ENCODE results near the gene PI16.

PI16 gene

DNA sequence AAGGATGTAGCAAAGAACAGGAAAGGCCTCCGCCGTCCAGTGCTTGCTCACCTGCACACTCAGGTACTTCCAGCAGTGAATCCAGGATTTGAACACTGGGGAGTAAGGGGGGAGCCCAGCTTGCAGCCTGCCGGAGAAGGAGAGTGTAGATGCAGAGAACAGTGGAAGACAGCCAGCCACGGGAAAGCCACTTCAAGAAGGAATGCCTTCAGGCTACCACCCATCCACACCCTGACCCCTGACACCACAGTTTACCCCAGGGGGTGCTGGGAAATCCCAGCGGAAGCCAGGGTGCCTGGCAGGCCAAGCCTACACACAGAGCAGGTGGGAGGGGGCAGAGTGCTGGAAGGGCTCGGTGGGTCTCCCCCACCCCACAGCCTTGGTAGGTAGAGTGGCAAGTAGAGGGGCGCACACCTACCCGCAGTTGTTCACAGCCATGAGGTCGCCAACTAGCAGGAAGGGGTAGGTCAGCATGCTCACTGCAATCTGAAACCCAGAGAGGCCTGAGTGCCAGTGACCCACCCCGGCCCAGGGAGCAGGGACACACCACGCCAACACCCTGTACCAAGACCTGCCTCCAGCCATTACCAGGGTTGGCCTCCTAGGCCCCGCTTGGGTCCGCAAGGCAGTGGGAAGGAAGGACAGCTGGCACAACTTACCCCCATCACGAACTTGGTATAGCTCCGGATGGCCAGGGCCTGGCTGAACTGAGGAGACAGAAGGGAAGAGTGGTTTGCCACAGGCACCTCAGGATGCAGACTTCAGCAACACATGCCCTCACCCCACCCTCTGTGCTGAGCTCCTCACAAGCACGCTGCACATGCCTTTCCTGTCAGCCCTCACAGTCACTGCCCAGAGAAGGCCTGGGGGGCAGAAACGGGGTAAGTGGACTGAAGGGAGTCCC, 15.7 kb downstream of the PI16 start:
- in situ Hi-C loops (cut with HindIII; ENCODE audit: low pct_ligation_motif_present, low sequenced_read_pairs) = no loop called here
- Histone ChIP-seq H3K36me3 (replicated peaks) (peaks cover 90% of the 10 kb centered on the region), H3K27me3 (replicated peaks) (no peaks in the 10 kb centered on the region), H3K4me3 (ENCODE audit: low read depth, low read length) (no peak overlapping the region), H3K27ac (no peak overlapping the region)
- DNase-seq = no peak
- TF ChIP-seq, protein P1, sequence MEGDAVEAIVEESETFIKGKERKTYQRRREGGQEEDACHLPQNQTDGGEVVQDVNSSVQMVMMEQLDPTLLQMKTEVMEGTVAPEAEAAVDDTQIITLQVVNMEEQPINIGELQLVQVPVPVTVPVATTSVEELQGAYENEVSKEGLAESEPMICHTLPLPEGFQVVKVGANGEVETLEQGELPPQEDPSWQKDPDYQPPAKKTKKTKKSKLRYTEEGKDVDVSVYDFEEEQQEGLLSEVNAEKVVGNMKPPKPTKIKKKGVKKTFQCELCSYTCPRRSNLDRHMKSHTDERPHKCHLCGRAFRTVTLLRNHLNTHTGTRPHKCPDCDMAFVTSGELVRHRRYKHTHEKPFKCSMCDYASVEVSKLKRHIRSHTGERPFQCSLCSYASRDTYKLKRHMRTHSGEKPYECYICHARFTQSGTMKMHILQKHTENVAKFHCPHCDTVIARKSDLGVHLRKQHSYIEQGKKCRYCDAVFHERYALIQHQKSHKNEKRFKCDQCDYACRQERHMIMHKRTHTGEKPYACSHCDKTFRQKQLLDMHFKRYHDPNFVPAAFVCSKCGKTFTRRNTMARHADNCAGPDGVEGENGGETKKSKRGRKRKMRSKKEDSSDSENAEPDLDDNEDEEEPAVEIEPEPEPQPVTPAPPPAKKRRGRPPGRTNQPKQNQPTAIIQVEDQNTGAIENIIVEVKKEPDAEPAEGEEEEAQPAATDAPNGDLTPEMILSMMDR (IDR thresholded peaks at IDR 0.05; ENCODE audit: low read depth, low read length, missing control alignments) = no peak

DNA sequence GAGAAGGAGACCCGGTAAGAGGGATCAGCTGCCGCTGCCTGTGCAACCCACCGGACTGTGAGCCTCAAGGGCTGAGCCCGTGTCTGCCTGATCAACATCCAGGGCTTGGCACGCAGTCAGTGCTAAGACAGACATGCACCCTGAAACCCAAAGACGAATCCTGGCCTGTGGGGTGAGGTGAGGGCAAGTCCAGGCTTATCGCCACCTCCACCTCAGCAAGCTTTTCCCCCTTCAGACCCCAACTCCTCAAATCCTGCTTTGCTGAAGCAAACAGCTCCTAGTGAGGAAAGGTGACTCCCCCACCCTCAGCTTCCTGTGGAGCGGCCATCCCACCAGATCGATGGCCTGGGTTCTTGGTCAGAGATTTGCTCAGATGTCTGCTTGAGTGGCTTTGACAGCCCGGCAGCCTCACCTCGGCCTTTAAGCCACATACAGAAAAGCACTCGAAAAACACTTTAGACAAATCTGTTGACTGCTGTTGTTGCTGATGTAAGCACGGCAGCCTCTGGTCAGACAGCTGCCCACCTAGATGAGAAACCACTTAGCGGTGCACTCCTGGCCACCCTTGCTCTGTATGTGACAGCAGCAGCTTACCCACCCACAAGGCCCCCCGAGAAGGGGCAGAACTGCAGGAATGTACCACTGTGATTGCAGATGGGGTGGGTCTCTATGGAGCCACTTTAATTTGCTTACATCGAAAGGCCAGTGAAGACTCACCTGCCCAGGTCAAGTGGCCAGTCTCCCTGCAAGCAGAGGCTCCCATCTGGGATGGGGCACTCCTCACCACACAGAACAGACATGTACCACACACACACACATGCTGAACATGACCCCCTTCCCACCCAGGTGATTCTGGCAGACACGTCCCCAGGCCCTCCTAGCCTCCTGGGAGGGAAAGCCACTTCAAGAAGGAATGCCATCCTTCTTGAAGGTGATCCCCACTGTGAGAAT, 16.6 kb downstream of the PI16 start:
- H3K27me3 ChIP-seq (replicated peaks) = no peaks in the 10 kb centered on the region
- DNase-seq = no peak
- H3K27ac ChIP-seq = no peak overlapping the region
- in situ Hi-C loops (cut with HindIII; ENCODE audit: low pct_ligation_motif_present, low sequenced_read_pairs) = no loop called here
- TF ChIP-seq, protein P1 (IDR thresholded peaks at IDR 0.05; ENCODE audit: low read depth, low read length, missing control alignments) = no peak
- H3K36me3 ChIP-seq (replicated peaks) = peaks cover 99% of the 10 kb centered on the region
- H3K4me3 ChIP-seq (ENCODE audit: low read depth, low read length) = no peak overlapping the region

DNA sequence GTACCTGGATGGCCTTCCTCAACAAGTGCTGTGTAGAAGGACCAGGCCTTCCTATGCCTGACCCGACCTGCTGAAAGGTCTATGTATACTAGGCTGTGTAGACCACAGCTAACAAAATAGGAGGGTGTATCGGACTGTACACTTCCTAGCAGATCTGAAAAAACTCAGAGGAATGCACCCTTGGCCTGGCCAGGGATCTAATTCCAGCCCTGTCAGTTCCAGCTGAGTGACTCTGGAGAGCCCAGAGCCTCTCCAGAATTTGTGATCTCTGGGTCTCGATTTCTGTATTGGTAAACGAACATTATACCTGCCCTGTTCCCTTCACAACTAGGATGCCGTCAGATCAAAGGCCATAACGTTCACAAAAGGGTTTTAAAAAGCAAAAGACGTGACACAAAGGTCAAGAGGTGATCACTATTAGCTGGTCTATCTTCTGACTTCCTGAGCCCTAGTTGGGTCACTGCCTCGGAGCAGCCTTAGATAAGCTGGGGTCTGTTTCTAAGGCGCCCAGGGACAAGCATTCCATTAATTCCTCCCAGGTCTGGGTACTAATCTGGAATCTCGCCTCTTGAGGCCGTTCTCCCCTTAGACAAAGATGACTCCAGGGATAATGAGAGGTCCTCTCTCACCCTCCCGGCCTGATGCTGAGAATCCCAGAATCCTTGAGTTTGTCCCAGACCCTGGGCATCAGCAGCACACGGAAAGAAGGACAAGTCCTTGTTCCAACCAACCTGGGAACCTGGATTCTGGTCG, 17.6 kb downstream of the PI16 start:
- TF ChIP-seq, protein P1 (IDR thresholded peaks at IDR 0.05; ENCODE audit: low read depth, low read length, missing control alignments) = no peak
- Histone ChIP-seq H3K4me3 (ENCODE audit: low read depth, low read length) (no peak overlapping the region), H3K36me3 (replicated peaks) (peaks cover 100% of the 10 kb centered on the region), H3K27ac (no peak overlapping the region), H3K27me3 (replicated peaks) (no peaks in the 10 kb centered on the region)
- in situ Hi-C loops (cut with HindIII; ENCODE audit: low pct_ligation_motif_present, low sequenced_read_pairs) = no loop called here
- DNase-seq = no peak

DNA sequence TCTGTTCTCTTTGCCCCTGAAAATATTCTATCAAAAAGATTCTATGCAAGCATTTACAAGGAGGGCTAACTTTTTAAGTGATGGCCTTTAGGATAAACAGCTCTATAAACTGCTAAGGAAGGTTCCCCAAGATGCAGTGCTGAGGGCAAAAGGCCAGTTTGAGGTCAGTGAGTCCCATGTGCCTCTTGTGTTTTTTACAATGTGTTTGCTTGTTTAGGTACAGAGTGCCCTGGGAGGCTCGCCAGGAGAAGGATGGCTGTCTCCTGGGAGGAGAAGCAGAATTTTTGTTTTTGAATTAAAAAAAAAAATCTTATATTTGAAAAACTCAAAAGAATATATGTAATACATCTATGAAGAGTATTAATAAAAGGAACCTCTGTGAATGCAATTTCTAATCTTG, 18.7 kb downstream of the PI16 start:
- in situ Hi-C loops (cut with HindIII; ENCODE audit: low pct_ligation_motif_present, low sequenced_read_pairs) = no loop called here
- Histone ChIP-seq H3K27me3 (replicated peaks) (no peaks in the 10 kb centered on the region), H3K4me3 (ENCODE audit: low read depth, low read length) (no peak overlapping the region), H3K36me3 (replicated peaks) (peaks cover 100% of the 10 kb centered on the region), H3K27ac (no peak overlapping the region)
- TF ChIP-seq, protein P1 (IDR thresholded peaks at IDR 0.05; ENCODE audit: low read depth, low read length, missing control alignments) = no peak
- DNase-seq = no peak

DNA sequence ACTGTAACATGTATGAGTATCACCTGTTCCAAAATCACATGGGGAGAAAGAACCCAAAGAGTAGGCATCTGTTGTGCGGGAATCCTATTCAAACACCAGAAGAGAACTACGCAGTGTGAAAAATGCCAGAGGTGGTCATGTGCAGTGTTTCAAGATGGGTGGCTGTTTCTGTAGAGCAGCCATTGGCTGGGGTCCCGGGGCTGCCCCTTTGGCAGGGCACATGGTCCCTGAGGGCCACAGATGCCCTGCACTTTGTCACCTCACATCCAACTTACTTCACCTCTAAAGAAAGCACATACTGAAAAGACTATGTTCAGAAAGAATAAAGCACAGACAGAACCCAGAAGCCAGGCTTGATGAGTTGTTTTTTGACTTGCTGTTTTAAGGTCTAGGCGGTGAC, 19.1 kb downstream of the PI16 start:
- TF ChIP-seq, protein P1 (IDR thresholded peaks at IDR 0.05; ENCODE audit: low read depth, low read length, missing control alignments) = no peak
- in situ Hi-C loops (cut with HindIII; ENCODE audit: low pct_ligation_motif_present, low sequenced_read_pairs) = no loop called here
- no peak for DNase-seq
- Histone ChIP-seq H3K4me3 (ENCODE audit: low read depth, low read length) (no peak overlapping the region), H3K27me3 (replicated peaks) (no peaks in the 10 kb centered on the region), H3K36me3 (replicated peaks) (peaks cover 98% of the 10 kb centered on the region), H3K27ac (no peak overlapping the region)

Measured in brain microvascular endothelial cell (primary cell).